Calu3 (cell line): ENCODE results near the gene GYPC. TPM values are rescaled to one million over a fixed set of nuclear protein-coding genes. Genes with fewer than 3 reads are reported as not detected.
"Not testable (repeated sequence)": the region's sequence is repeated elsewhere in the genome, so short reads cannot be mapped to it uniquely, and the experiment has no call there.

Experiments used
- BruUV-seq: library from RNA; stranded (reverse); fragments of 400-500 nt; replicated peaks from 2 replicates; lab custom pipeline; 2021; lab: Mats Ljungman, UMichigan
- CTCF ChIA-PET: fragments of 300-600 bp; sonication (Branson Sonifier 250); formaldehyde crosslinking; loops from one replicate; lab custom pipeline; 2022; ENCODE audit warnings: antibody characterized with exemption; lab: Charles Lee
- DNase-seq: peaks from one replicate; pipeline ENCODE4 v3.0.0; 2022
- H3K27ac Mint-ChIP-seq: one replicate; pipeline ENCODE4 v1.8.0; 2022; ENCODE audit warnings: mixed read lengths; ENCODE audit not compliant: unreplicated experiment
- H3K27me3 Mint-ChIP-seq: one replicate; pipeline ENCODE4 v1.8.0; 2022; ENCODE audit warnings: mixed read lengths; ENCODE audit not compliant: unreplicated experiment
- H3K36me3 Mint-ChIP-seq: one replicate; pipeline ENCODE4 v1.8.0; 2022; ENCODE audit warnings: mild to moderate bottlenecking, moderate library complexity, mixed read lengths; ENCODE audit not compliant: insufficient read depth, unreplicated experiment
- H3K4me1 Mint-ChIP-seq: one replicate; pipeline ENCODE4 v1.8.0; 2022; ENCODE audit warnings: mild to moderate bottlenecking, low read depth, mixed read lengths; ENCODE audit not compliant: unreplicated experiment
- H3K4me3 Mint-ChIP-seq: one replicate; pipeline ENCODE4 v1.8.0; 2022; ENCODE audit warnings: mild to moderate bottlenecking, low read depth, moderate library complexity, mixed read lengths; ENCODE audit not compliant: unreplicated experiment
- H3K9me3 Mint-ChIP-seq: one replicate; pipeline ENCODE4 v1.8.0; 2022; ENCODE audit warnings: low read depth, mixed read lengths; ENCODE audit not compliant: unreplicated experiment
- intact Hi-C: fragments of 100-400 bp; cut with micrococcal nuclease; formaldehyde crosslinking; loops from one replicate; pipeline ENCODE4 v1.10.0; 2022; ENCODE audit not compliant: unreplicated experiment
- total RNA-seq: library from RNA; stranded (reverse); gene quantifications from 2 replicates; pipeline ENCODE4 v1.2.3, GENCODE V29; 2022
- TF ChIP-seq, protein P1 (sequence below): fragments of 200-600 bp; IDR thresholded peaks from one replicate; pipeline ENCODE4 v1.8.0; 2022; ENCODE audit warnings: antibody characterized with exemption; ENCODE audit not compliant: unreplicated experiment

Gene GYPC
- total RNA-seq, 1 experiment from 2014 or later = not detected

- Mint-ChIP-seq H3K27ac (no peak overlapping the region), H3K36me3 (no peaks in the 10 kb centered on the region), H3K4me3 (no peak overlapping the region), H3K9me3 (peaks cover 2% of the 10 kb centered on the region), H3K27me3 (peaks cover 16% of the 10 kb centered on the region), H3K4me1 (no peaks in the 10 kb centered on the region)
- no peak for DNase-seq
- TF ChIP-seq, protein P1, sequence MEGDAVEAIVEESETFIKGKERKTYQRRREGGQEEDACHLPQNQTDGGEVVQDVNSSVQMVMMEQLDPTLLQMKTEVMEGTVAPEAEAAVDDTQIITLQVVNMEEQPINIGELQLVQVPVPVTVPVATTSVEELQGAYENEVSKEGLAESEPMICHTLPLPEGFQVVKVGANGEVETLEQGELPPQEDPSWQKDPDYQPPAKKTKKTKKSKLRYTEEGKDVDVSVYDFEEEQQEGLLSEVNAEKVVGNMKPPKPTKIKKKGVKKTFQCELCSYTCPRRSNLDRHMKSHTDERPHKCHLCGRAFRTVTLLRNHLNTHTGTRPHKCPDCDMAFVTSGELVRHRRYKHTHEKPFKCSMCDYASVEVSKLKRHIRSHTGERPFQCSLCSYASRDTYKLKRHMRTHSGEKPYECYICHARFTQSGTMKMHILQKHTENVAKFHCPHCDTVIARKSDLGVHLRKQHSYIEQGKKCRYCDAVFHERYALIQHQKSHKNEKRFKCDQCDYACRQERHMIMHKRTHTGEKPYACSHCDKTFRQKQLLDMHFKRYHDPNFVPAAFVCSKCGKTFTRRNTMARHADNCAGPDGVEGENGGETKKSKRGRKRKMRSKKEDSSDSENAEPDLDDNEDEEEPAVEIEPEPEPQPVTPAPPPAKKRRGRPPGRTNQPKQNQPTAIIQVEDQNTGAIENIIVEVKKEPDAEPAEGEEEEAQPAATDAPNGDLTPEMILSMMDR = no peak
- CTCF ChIA-PET = no interaction called here
- BruUV-seq = no TSS peak
- intact Hi-C loops = no loop called here
Observed at GRCh38 chr2:126635736-126636135, 20.2 kb upstream of the GYPC start.

DNA sequence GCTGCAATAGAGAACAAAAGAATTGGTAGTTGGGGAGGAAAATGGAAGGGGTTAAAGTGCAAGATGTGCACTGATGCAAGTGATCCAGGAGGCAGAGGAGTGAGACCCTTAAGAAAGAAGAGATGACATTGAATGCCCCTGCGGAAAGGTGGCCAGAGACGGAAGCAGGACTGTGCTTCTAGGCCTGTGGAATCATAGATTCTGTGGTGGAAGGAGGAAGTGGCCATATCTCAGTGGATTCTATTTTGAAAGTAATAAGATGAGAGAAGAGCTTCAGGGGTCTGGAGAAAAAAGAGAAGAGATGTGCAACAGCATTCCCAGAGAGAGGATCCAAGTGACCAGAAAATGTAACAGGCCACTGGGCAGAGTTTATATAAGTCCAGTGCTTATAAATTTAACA lies 18.6 kb upstream of the GYPC start:
- Mint-ChIP-seq H3K4me1 (no peaks in the 10 kb centered on the region), H3K27ac (no peak overlapping the region), H3K27me3 (peaks cover 16% of the 10 kb centered on the region), H3K9me3 (peaks cover 2% of the 10 kb centered on the region), H3K36me3 (no peaks in the 10 kb centered on the region), H3K4me3 (no peak overlapping the region)
- intact Hi-C loops = no loop called here
- CTCF ChIA-PET = no interaction called here
- no peak for DNase-seq
- BruUV-seq = no TSS peak
- TF ChIP-seq, protein P1 = no peak

GRCh38 chr2:126638746-126639145 lies 17.2 kb upstream of the GYPC start:
- H3K4me1 Mint-ChIP-seq = no peaks in the 10 kb centered on the region
- TF ChIP-seq, protein P1 = no peak
- CTCF ChIA-PET = no interaction called here
- H3K9me3 Mint-ChIP-seq = peaks cover 2% of the 10 kb centered on the region
- intact Hi-C loops = no loop called here
- no peak overlapping the region for H3K4me3 Mint-ChIP-seq
- no peak for DNase-seq
- H3K27ac Mint-ChIP-seq = no peak overlapping the region
- no peaks in the 10 kb centered on the region for H3K36me3 Mint-ChIP-seq
- no TSS peak for BruUV-seq
- H3K27me3 Mint-ChIP-seq = peaks cover 16% of the 10 kb centered on the region

DNA sequence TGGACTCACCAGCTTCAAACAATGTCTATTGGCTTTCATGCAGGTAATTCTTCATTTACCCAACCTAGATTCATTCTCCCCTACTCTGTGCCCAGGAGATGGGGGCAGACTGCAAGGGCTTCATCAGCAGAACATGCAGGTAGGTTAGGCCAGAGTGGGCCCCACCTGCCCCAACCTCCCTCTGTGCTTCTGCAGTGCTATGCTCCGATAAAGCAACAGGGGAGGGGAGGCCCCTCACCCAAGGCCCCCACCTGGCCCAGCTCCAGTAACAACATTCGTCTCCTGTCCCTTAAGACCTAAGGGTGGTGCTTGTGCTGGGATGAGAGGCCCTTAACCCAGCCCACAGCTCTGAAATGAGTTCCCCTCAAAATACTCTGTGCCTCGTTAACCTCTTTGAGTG lies 16.7 kb upstream of the GYPC start:
- DNase-seq = no peak
- peaks cover 16% of the 10 kb centered on the region for H3K27me3 Mint-ChIP-seq
- peaks cover 2% of the 10 kb centered on the region for H3K9me3 Mint-ChIP-seq
- no peak overlapping the region for H3K4me3 Mint-ChIP-seq
- no peaks in the 10 kb centered on the region for H3K36me3 Mint-ChIP-seq
- H3K27ac Mint-ChIP-seq = no peak overlapping the region
- H3K4me1 Mint-ChIP-seq = no peaks in the 10 kb centered on the region
- no TSS peak for BruUV-seq
- CTCF ChIA-PET = no interaction called here
- intact Hi-C loops = no loop called here
- TF ChIP-seq, protein P1 = no peak

GRCh38 chr2:126641294-126641693 lies 14.7 kb upstream of the GYPC start:
- H3K27ac Mint-ChIP-seq, H3K9me3 Mint-ChIP-seq, H3K36me3 Mint-ChIP-seq, DNase-seq, H3K4me3 Mint-ChIP-seq, intact Hi-C loops, H3K4me1 Mint-ChIP-seq, CTCF ChIA-PET, BruUV-seq: not testable (repeated sequence)
- peaks cover 16% of the 10 kb centered on the region for H3K27me3 Mint-ChIP-seq
